NAMALWA (cell line): ENCODE results near the gene TOE1.
"Not testable (repeated sequence)": the region's sequence is repeated elsewhere in the genome, so short reads cannot be mapped to it uniquely, and the experiment has no call there.

Source experiments
- DNase-seq: peaks from one replicate; pipeline ENCODE4 v3.0.0-alpha.2; 2015; ENCODE audit warnings: low spot score

The TOE1 gene

DNA sequence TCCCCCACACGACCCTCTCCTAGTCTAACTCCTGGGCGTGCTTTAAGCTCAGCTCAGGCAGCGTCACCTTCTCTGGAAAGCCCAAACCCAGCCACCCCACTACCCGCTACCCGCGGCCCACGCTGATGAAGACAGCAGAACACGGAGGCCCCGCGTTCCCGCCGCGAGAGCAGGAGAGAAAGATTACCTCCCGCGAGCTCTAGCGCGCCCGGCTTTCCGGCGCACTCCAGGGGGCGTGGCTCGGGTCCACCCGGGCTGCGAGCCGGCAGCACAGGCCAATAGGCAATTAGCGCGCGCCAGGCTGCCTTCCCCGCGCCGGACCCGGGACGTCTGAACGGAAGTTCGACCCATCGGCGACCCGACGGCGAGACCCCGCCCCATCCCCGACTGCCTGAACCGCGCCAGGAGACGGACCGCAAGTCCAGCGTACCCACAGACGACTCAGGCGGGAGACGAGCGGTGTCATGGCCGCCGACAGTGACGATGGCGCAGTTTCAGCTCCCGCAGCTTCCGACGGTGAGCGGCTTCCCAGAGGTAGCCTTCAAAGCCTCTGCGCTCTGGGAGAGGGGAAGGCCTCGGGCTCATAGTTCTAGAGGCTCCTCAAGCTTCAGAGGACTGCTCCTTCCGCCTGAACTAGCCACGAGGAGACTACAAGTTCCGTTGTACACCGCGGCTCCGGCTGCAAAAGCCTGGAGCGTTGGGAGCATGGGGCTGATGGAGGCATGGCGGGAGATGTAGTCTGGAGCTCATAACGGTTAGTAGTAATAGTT is at the start of gene TOE1, which contains the start of gene MUTYH:
TSS of gene TOE1 (plus strand) at position 382 of the 770 bp plus-strand sequence. CDS start at position 465, 83 bp downstream.
TSS of gene MUTYH (minus strand) at position 652 of the 770 bp plus-strand sequence. CDS start 5,935 bp downstream, outside the sequence.
- DNase-seq, result peak; percentile 94

DNA sequence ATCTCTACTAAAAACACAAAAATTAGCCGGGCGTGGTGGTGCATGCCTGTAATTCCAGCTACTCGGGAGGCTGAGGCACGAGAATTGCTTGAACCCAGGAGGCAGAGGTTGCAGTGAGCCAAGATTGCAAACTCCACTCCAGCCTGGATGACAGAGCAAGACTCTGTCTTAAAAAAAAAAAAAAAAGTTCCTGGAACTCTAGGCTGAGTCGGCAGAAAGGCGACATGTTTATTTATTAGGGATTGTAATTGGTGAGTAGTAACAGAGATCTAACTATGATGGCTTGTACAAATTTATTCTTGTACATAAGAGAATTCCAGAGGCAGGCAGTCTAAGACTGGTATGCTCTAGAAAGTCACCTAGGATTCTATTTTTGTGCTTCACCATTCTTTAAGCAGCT is 49.0 kb upstream of the TOE1 start:
- DNase-seq, result not testable (repeated sequence)

DNA sequence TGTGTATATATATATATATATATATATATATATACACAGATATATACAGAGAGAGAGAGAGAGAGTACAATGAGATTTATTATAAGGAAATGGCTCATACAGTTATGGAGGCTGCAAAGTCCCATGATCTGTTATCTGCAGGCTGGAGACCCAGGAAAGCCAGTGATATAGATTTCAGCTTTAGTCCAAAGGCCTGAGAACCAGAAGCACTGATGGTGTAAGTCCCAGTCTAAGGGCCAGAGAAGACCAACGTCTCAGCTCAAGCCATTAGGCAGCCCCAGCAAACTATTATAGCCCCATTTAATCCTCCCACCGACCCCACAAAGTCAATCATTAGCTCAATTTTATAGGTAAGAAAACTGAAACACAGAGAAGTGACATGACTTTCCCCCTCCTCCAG is 48.3 kb upstream of the TOE1 start:
- DNase-seq, result no peak

DNA sequence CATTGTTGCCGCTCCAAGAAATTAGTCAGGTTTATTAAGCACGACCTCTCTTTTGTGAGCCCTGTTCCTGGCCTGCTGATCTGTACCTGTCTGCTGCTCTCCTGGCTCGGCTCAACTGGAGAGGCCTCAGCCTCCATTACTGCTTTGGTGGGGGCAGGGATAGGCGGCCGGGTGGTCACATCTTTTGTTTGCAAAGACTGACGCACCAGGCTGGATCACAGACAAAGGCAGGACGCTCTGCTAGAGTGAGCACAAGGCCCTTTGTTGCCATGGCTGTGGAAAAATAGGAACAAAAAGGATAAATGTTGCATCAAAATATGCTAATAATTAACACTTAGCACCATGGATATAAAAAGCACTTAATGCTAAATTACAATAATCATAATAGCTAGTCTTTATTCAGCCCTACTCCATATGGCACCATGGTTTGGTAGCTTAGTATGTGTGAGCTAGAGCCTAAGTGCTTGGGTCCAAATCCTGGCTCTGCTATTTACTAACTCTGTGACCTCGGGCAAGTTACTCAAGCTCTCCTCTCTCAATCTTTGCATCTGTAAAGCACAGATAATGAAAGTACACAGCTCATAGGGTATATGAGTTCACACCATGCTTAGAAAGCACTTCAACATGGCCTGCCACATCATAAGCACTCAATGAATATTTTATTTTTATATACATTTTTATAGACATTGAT is 42.2 kb upstream of the TOE1 start:
- no peak for DNase-seq

DNA sequence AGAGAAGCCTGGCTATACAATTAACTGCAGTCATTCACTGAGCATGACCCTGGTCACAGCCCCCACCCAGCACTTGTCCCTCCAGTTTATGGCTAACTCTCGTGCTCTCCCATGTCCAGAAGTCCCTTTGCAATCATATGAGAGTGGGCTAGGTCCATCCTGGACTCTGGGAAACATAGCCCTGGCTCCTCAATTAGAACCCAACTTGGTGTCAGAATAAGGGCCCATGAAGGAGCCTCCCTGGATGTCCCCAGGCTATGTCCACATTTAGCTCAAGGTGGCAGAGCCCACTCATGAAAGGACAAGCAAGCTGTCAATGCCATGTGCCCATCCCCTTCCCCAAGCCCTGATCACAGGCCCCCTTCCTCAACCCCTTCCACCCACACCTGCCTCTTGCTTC is 40.7 kb upstream of the TOE1 start:
- no peak for DNase-seq

DNA sequence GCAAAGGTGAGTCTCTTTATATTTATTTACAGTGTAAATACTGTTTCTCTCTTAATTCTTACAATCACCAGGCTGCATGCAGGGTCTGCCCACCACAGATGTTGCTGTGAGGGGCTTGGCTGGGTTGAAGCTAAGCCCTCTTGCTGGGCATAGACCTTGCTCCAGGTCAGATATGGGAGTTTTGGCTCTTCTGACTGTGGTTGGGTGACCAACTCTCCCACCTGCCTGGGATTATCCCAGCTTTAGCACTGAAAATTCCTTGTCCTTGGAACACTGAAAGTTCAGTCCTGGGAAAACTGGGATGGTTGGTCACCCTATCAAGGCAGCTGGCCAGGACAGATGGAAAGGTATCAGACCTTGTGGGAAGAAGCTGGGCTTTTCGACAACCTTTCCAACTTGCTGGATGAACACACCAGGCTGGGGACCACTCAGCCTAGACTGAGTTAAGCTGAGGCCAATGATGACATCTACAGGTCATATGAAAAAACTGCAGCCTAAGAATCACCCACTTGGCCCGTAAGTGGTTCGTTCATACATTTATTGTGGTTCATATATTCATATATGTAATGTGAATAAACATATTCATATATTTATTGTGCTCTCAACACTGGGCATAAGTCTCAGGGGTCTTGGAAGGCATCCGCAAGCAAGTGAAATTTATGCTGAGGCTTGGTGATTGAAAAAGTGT is 39.8 kb upstream of the TOE1 start:
- peak; percentile 86 for DNase-seq

DNA sequence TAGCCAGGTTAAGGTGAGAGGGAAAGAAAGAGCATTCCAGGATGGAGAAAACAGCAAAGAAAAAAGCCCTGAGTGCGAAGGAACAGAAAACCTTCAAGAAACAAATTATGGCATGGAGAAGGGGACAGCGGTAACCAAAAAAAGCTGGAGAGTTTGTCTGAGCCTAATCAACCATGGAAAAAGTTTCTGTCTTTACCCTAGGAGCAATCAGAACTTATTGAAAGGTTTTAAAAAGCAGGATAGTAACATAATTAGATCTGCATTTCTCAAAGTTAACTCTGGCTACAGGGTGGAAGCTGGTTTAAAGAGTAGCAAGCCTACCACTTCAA is 39.3 kb upstream of the TOE1 start:
- DNase-seq, result no peak

DNA sequence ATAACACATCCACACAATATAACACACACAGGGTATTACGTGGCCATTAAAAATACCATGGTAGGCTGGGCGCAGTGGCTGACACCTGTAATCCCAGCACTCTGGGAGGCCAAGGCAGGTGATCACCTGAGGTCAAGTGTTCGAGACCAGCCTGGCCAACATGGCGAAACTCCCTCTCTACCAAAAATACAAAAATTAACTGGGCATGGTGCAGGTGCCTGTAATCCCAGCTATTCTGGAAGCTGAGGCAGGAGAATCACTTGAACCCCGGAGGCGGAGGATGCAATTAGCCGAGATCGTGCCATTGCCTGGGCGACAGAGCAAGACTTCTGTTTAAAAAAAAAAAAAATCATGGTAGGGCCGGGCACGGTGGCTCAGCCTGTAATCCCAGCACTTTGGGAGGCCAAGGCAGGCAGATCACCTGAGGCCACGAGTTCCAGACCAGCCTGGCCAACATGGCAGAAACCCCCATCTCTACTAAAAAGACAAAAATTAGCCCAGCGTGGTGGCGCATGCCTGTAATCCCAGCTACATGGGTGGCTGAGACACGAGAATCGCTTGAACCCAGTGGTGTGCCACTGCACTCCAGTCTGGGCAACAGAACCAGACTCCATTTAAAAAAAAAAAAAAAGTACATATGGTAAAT is 37.3 kb upstream of the TOE1 start:
- no peak for DNase-seq

DNA sequence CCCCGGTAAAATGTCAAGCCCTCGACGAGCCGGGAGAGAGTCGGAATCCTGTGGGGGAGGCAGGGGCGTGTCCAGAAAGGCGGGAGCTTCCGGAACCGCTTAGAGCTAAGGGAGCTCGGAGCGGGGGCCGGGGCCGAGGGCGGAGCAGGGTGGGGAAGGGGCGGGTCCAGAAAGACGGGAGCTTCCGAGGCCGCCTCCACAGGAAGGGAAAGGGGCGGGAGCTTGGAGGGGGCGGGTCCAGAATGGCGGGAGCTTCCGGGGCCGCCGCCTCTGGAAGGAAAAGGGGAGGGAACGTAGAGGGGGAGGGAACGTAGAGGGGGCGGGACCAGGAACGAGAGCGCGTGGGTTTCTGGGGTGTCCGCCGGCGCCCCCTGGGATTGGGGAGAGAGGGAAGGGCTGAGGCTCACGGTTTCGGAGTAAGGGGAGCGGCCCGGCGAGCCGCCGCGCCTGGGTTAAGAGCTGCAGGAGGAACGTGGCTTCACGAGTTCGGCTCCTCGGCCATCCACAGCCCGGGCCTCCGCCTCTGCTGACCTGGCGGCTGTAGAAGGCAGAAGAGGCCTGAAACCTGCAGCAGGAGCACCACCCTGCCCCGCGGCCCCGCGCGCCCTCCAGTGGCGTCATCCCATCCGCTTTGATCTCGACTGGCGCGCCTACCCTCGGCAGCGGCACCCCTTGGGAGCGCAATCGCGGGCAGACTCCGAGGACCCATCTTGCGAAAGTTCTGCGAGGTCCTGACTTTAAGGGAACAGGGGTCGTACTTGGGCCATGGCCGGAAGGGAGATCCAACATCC is 36.3 kb upstream of the TOE1 start:
- peak; percentile 95 for DNase-seq

DNA sequence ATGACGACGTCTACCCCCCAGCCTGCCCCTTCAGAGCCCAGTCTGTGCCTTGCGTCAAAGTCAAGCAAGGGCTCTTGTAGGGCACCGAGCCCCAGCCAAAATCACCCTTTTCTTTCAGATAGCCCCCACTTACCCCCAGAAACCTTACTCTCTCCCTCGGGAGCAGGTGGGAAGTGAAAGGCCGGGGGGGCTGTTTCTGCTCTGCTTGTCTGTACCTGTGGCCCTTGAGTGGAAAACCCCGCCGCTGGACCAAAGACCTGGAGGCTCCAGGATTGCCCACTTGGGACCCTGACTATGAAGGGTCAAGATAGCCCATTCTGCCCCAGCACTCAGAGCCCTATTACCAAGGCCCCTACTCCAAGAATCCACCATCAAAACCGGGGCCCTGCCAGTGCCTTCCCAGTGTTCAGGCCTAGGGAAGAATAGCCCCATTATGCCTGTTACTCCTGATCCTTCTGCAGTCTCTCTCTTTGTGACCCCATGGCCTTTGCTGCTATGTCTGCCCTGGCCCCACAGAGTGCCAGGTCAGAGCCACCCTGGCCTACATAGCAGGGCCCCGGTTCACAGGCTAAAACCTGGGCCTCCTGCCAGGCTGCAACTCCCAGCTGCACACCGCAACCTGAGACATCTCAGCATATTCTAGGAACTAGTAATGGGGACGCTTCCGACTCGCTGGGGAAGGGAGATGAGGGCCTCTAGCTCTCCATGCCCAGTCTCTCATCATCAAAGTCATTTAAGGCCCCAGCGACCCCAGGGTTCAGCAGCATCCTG is 35.5 kb upstream of the TOE1 start:
- DNase-seq, result no peak

DNA sequence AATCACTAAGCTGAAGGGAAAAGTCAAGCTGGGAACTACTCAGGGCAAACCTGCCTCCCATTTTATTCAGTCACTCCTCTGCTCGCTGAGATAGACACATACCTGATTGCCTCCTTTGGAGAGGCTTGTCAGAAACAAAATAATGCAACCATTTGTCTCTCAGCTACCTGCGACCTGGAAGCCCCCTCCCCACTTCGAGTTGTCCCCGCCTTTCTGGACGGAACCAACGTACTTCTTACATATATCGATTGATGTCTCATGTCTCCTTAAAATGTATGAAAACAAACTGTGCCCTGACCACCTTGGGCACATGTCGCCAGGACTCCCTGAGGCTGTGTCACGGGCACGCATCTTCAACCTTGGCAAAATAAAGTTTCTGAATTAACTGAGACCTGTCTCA is 34.7 kb upstream of the TOE1 start:
- DNase-seq, result no peak

DNA sequence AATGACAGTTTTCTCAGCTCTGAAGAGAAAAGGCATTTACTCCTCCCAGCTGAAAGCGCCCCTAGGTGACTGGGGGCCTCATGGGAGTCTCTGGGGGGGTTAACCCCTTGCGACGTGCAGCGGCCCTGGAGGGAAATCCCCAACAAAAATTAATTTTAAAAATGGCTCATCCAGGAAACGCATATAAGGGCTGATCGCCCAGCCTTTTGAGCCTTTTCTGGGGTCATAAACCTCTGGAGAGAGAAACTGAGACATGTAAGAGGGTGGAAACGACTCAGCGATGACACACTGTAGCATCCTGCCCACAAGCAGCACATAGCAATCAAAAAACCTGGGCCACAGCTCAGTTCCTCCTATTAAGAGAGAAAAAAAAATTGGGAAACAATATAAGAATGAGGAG is 33.7 kb upstream of the TOE1 start:
- peak; percentile 47 for DNase-seq

DNA sequence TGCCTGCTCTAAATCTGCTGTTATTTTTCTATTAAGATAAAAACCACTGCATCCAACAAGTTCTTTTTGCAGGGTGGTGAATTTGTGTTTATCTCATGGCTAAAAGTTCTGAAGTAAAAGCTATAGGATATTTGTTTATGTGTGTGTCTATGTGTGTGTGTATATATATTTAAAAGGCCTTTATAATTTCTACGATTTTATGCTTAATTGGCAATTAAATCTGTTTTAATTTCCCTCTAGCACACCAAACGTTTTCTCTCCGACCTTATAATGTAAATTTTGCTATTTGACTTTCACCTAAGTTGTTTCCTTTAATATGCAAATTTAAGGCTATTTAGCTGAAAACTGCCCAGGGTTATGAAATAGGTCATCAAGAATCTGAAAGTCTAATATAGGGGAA is 33.1 kb upstream of the TOE1 start:
- DNase-seq, result no peak

DNA sequence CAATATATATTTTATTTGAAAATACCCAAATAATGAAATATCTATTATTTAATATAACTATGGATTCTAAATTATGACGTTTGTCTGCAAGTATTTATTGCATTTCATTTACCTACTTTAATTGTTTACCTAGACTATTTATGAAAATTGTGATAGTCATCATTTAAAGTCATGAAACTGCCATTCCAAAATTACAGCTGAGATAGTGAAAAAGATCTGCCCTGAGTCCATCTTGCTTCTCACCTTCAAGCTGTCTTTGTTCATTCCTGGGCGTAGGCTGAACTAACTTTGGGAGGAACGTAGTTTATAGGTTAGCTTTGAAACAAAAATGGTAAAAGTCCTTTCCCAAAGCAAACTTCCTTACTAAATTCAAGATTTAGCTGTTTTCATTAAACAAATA is 25.7 kb upstream of the TOE1 start:
- no peak for DNase-seq

DNA sequence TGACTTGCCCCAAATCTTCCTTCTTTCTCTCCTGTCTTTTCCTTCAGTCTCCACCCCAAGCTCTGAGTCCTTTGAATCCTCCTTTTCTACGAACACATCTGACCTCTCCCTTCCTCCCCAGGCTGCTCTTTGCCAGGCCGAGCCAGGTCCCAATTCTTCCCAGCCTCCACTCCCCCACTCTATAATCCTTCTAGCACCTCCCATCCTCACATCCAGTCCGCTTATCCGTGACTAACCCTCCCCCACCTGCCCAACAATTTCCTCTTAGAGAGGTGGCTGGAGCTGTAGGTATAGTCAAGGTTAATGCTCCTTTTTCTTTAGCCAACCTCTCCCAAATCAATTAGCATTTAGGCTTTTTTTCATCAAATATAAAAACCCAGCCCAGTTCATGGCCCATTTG is 22.8 kb upstream of the TOE1 start:
- no peak for DNase-seq

DNA sequence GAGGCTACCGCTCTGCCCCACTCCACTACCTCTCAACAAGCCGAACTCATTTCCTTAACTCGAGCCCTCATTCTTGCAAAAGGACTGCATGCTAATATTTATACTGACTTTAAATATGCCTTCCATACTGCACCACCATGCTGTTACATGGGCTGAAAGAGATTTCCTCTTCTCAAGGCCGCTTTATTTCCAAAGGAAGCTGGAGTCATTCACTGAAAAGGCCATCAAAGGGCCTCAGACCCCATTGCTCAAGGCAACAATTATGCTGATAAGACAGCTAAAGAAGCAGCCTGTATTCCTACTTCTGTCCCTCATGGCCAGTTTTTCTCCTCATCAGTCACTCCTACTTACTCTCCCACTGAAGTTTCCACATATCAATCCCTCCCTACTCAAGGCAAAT is 20.2 kb upstream of the TOE1 start:
- no peak for DNase-seq

DNA sequence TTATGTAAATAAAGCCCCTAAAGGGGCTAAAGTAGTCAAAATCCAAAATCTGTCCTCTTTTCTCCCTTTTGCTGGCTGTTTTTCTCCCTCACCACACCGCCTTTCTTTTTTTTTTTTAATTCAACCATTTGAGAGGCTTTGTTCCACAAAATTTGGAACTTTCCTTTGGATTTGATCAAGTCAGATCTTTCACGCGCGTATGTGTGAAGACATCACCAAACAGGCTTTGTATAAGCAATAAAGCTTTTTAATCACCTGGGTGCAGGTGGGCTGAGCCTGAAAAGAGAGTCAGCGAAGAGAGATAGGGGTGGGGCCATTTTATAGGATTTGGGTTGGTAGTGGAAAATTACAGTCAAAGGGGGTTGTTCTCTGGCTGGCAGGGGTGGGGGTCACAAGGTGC is 18.5 kb upstream of the TOE1 start:
- DNase-seq, result no peak

DNA sequence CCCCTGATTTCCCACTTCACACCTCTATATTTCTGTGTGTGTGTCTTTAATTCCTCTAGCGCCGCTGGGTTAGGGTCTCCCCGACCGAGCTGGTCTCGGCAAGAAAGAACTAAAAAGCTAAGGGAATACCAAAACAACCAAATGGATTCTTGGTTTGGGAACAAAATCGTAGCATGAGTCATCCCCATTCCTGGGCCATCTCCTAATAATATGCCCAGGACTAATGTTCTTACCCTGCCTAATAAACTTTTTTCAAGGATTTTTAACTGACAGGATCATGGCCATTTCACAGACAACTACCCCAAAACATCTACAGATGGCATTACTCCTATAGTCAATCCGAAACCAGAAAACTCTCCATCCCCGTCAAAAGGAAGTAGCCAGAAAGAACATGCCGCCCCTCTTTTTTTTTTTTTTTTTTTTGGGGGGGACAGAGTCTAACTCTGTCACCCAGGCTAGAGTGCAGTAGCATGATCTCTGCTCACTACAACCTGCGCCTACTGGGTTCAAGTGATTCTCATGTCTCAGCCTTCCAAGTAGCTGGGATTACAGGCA is 17.4 kb upstream of the TOE1 start:
- DNase-seq, result no peak

DNA sequence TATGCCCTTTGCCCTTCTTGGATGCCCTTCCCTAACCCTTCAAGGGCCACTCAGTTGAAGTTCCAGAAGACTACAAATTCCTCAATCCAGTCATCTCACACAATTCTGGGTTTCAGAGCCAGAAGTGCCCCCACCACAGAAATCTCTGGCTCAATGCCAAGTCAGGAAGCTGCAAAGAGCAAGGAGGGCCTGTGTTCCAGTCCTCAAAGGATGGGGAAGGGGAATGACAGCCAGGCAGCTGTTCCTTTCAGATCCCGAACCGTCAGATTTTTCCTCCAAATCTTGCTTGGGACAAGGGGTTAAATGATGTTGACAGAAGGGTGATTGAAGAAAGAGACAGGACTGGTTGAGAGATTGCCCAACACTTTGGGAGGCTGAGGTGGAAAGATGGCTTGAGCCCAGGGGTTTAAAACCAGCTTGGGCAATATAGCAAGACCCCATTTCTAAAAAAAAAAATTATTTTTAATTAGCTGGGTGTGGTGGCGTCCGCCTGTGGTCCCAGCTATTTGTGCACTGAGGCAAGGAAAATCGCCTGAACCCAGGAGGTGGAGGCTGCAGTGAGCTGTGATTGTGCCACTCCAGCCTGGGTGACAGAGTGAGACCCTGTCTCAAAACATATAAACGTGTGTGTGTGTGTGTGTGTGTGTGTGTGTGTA is 14.0 kb upstream of the TOE1 start:
- DNase-seq, result no peak
